ENCODE results near the gene KSR2. TPM values are rescaled to one million over a fixed set of nuclear protein-coding genes. Genes with fewer than 3 reads are reported as not detected.

KSR2 gene
- total RNA-seq, 2 donors from 2014 or later = 0.07 to 0.08 TPM

DNA sequence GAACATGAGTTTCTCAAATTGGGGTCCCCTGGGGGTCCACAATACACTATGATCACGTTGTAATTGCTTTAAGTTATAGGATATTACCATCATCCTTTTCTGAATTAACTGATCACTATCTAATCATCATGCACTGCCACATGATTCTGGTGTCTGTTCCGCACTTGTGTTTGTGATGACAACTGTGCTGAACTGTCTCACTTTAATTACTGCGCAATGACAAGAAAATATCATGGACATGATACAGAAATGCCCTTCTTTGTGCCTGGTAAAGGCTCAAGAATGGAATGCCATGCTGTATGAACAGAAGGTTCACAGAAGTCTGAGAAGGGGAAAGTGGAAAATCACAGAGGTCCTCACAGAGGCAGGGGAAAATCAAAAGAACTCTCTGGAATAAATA is 541.6 kb downstream of the KSR2 start:
- Histone ChIP-seq H3K27ac (no peak overlapping the region), H3K9me3 (no peaks in the 10 kb centered on the region), H3K4me1 (no peaks in the 10 kb centered on the region), H3K27me3 (no peaks in the 10 kb centered on the region), H3K36me3 (no peaks in the 10 kb centered on the region), H3K4me3 (no peak overlapping the region)
- TF ChIP-seq, protein P1, sequence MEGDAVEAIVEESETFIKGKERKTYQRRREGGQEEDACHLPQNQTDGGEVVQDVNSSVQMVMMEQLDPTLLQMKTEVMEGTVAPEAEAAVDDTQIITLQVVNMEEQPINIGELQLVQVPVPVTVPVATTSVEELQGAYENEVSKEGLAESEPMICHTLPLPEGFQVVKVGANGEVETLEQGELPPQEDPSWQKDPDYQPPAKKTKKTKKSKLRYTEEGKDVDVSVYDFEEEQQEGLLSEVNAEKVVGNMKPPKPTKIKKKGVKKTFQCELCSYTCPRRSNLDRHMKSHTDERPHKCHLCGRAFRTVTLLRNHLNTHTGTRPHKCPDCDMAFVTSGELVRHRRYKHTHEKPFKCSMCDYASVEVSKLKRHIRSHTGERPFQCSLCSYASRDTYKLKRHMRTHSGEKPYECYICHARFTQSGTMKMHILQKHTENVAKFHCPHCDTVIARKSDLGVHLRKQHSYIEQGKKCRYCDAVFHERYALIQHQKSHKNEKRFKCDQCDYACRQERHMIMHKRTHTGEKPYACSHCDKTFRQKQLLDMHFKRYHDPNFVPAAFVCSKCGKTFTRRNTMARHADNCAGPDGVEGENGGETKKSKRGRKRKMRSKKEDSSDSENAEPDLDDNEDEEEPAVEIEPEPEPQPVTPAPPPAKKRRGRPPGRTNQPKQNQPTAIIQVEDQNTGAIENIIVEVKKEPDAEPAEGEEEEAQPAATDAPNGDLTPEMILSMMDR (IDR thresholded peaks at IDR 0.05) = no peak
- no peak for DNase-seq (ENCODE audit: low spot score)

DNA sequence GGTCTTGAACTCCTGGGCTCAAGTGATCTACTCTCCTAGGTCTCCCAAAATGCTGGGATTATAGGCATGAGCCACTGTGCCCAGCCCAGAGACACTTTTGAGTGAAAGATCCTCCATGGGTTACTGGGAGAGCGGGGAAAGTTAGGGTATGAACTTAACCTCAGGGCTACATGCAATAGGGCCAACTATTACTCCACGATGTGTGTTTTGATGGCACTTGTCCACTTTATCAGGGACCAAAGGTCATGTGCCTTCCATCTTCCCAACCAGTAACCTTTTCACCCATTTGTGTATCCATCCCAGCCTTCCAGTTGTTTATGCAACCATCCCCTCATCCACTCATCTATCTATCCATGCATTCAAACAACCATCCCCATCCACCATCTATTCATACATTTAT is 546.8 kb downstream of the KSR2 start:
- no peak overlapping the region for H3K4me3 ChIP-seq
- H3K27me3 ChIP-seq = no peaks in the 10 kb centered on the region
- no peak for DNase-seq (ENCODE audit: low spot score)
- no peak overlapping the region for H3K27ac ChIP-seq
- no peaks in the 10 kb centered on the region for H3K4me1 ChIP-seq
- no peaks in the 10 kb centered on the region for H3K9me3 ChIP-seq
- TF ChIP-seq, protein P1 (IDR thresholded peaks at IDR 0.05) = no peak
- H3K36me3 ChIP-seq = no peaks in the 10 kb centered on the region

DNA sequence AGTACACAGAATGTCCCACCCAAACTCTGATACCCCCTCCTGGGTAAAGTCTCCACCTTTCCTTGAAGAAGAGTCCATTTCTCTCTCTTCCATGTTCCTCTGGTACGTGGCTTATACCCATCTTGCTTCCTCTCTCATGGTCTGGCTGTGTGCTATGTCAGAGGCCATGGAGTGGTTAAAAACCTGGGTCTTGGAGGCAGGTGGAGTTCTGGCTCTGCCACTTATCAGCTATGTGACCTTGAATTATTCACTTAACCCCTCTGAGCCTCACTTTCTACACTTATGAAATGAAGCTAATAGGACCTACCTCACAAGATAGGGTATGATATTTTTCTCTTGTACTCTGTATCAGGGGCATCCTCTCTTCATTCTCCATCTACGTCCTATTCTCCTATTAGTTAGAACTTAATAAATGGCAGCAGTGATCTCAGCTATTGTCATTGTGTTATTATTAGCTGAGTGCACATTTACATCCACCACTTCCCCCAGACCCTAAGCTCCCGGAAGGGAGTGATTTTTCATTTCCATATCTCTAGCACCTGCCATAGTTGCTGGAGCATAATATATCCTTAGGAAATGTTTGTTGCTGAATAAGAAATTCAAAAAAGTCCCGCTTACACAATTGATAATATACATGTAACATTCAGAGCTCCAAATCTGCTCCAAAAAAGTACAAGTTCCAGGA is 547.6 kb downstream of the KSR2 start:
- H3K27ac ChIP-seq = no peak overlapping the region
- DNase-seq (ENCODE audit: low spot score) = no peak
- no peak overlapping the region for H3K4me3 ChIP-seq

DNA sequence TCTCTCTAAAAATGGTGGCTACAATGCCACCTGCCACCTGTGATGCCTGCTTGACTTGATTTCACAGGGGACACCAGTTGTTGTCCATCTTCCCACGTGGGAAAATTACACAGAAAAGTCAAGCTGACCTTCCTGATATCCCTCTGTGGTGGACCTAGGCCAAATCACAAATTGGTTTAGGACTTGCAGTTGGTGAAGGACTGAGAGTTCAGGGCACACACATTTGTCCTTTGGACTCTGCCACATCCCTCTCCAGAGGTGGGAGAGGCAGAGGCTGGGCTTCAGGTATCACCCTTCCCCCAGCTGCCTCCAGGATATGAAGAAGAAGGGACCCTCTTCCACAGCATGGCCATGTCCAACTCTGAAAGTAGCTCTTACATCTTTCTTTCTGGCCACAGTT is 551.8 kb downstream of the KSR2 start:
- Histone ChIP-seq H3K9me3 (no peaks in the 10 kb centered on the region), H3K27me3 (no peaks in the 10 kb centered on the region), H3K4me3 (no peak overlapping the region), H3K4me1 (no peaks in the 10 kb centered on the region), H3K27ac (no peak overlapping the region), H3K36me3 (no peaks in the 10 kb centered on the region)
- TF ChIP-seq, protein P1 (IDR thresholded peaks at IDR 0.05) = no peak
- no peak for DNase-seq (ENCODE audit: low spot score)

More for the DNA sequence above, 547.6 kb downstream of the KSR2 start:
- H3K4me1 ChIP-seq = no peaks in the 10 kb centered on the region
- no peaks in the 10 kb centered on the region for H3K27me3 ChIP-seq
- no peaks in the 10 kb centered on the region for H3K36me3 ChIP-seq
- TF ChIP-seq, protein P1 (IDR thresholded peaks at IDR 0.05) = no peak
- H3K9me3 ChIP-seq = no peaks in the 10 kb centered on the region

DNA sequence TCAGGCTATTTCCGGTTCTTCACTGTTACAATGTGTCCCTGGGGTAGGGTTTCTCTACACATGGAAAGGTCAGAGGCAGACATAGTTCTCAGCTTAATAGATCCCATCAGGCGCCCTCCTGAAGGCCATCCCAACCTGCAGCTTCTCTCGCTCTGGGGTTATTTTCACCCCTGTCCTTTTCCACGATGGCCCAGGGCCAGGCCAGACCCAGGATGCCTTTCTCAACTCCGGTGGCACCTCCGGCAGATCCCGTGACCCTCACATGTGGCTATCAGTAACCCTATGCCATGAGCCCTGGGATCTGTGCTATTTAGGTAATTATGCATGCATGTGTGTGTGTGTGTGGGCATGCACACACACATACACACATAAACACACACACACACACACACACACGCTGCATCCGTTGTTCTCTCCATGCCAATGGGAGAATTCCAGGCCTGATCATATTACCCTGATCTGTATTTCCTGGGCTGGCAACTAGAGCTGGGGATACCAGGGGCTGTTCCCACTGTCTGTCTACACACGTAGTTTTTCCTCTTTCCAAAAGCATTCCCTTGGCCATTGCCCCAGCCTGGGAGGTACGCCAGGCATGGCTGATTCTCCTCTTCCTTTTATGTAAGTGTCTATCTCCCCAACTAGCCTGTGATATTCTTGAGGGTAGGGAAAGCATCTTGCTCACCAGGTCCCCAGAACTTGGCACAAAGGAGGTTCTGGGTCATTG is 556.2 kb downstream of the KSR2 start:
- Histone ChIP-seq H3K27ac (peak overlapping the region in 1 of 2 donors; percentile 13), H3K4me1 (peaks cover 0 to 5% of the 10 kb centered on the region in 2 donors), H3K36me3 (no peaks in the 10 kb centered on the region), H3K4me3 (no peak overlapping the region), H3K27me3 (no peaks in the 10 kb centered on the region), H3K9me3 (no peaks in the 10 kb centered on the region)
- TF ChIP-seq, protein P1 (IDR thresholded peaks at IDR 0.05) = no peak
- no peak for DNase-seq (ENCODE audit: low spot score)

All from right atrium auricular region (tissue), 2 donors.